ENCODE results near the gene CFI.
A peak's percentile ranks its signal among the peaks of the same experiment; 100 is the strongest.

The CFI gene

GRCh38 chr4:109703664-109704361 is 98.0 kb downstream of the CFI start:
- H3K9ac ChIP-seq (ENCODE audit: low read depth, low read length): peak overlapping the region; percentile 74
- H3K4me1 ChIP-seq (ENCODE audit: insufficient read depth, low read length): no peaks in the 10 kb centered on the region
- H3K36me3 ChIP-seq (ENCODE audit: insufficient read depth, low read length): no peaks in the 10 kb centered on the region; the same call in 1 of the 2 replicates
- H3K9me3 ChIP-seq (ENCODE audit: control insufficient read depth, insufficient read depth, low read length): no peaks in the 10 kb centered on the region

- no peaks in the 10 kb centered on the region for H3K9me3 ChIP-seq (ENCODE audit: control insufficient read depth, insufficient read depth, low read length)
- no peaks in the 10 kb centered on the region for H3K4me1 ChIP-seq (ENCODE audit: insufficient read depth, low read length)
- no peaks in the 10 kb centered on the region; the same call in 1 of the 2 replicates for H3K36me3 ChIP-seq (ENCODE audit: insufficient read depth, low read length)
- H3K9ac ChIP-seq (ENCODE audit: low read depth, low read length): peak within 1 kb of the TSS; percentile 74
Measured at GRCh38 chr4:109702950-109703663, 98.7 kb downstream of the CFI start, which contains the start of gene CASP6. TSS of gene CASP6 (minus strand) at chr4:109703445. CDS start at chr4:109703395, 50 bp downstream.

GRCh38 chr4:109701566-109702410 is 100.0 kb downstream of the CFI start:
- Histone ChIP-seq H3K9ac (ENCODE audit: low read depth, low read length) (peak overlapping the region; percentile 74), H3K4me1 (ENCODE audit: insufficient read depth, low read length) (no peaks in the 10 kb centered on the region), H3K9me3 (ENCODE audit: control insufficient read depth, insufficient read depth, low read length) (no peaks in the 10 kb centered on the region), H3K36me3 (ENCODE audit: insufficient read depth, low read length) (no peaks in the 10 kb centered on the region; the same call in 1 of the 2 replicates)

- Histone ChIP-seq H3K4me1 (ENCODE audit: insufficient read depth, low read length) (no peaks in the 10 kb centered on the region), H3K36me3 (ENCODE audit: insufficient read depth, low read length) (no peaks in the 10 kb centered on the region; the same call in 1 of the 2 replicates), H3K9ac (ENCODE audit: low read depth, low read length) (no peak overlapping the region), H3K9me3 (ENCODE audit: control insufficient read depth, insufficient read depth, low read length) (no peaks in the 10 kb centered on the region)
Measured at GRCh38 chr4:109699553-109700225, 102.1 kb downstream of the CFI start.

GRCh38 chr4:109698656-109699055 is 103.1 kb downstream of the CFI start:
- Histone ChIP-seq H3K9ac (ENCODE audit: low read depth, low read length) (no peak overlapping the region), H3K36me3 (ENCODE audit: insufficient read depth, low read length) (no peaks in the 10 kb centered on the region; the same call in 1 of the 2 replicates), H3K9me3 (ENCODE audit: control insufficient read depth, insufficient read depth, low read length) (no peaks in the 10 kb centered on the region), H3K4me1 (ENCODE audit: insufficient read depth, low read length) (no peaks in the 10 kb centered on the region)

- H3K4me1 ChIP-seq (ENCODE audit: insufficient read depth, low read length): no peaks in the 10 kb centered on the region
- no peak overlapping the region for H3K9ac ChIP-seq (ENCODE audit: low read depth, low read length)
- no peaks in the 10 kb centered on the region for H3K9me3 ChIP-seq (ENCODE audit: control insufficient read depth, insufficient read depth, low read length)
- peaks cover 3% of the 10 kb centered on the region; the same call in 1 of the 2 replicates for H3K36me3 ChIP-seq (ENCODE audit: insufficient read depth, low read length)
Measured at GRCh38 chr4:109691411-109691920, 110.3 kb downstream of the CFI start.

Data from ES-I3 (cell line).